K562 (cell line): Measurements from ENCODE around the gene ITK. TPM values are rescaled to one million over a fixed set of nuclear protein-coding genes. Genes with fewer than 3 reads are reported as not detected.

Source experiments
- ATF2 ChIP-seq: sonication (generic); formaldehyde crosslinking; IDR thresholded peaks from 2 replicates; pipeline ENCODE4 v1.8.1; 2022; ENCODE audit warnings: missing genetic modification reagents
- BDP1 ChIP-seq: IDR thresholded peaks from 3 replicates; pipeline ENCODE4 v1.6.1; 2011; ENCODE audit not compliant: insufficient read length, insufficient read depth
- CC2D1A ChIP-seq: fragments of 450-650 bp; IDR thresholded peaks from 2 replicates; pipeline ENCODE4 v1.6.1; 2017; ENCODE audit warnings: mild to moderate bottlenecking
- ESRRA ChIP-seq: fragments of 450-650 bp; IDR thresholded peaks from 2 replicates; pipeline ENCODE4 v1.6.1; 2014; ENCODE audit warnings: low read depth, mild to moderate bottlenecking, moderate library complexity, borderline replicate concordance
- GABPB1 ChIP-seq: sonication (generic); formaldehyde crosslinking; IDR thresholded peaks from 2 replicates; pipeline ENCODE4 v1.8.0; 2022; ENCODE audit warnings: mild to moderate bottlenecking, missing genetic modification reagents
- ID3 ChIP-seq, 2 experiments: fragments of 250-450 bp in 1 of 2; fragments of 450-650 bp in 1 of 2; sonication (Bioruptor Pico) in 1 of 2; IDR thresholded peaks; 2 replicates each; pipeline versions ENCODE4 v1.6.1 to v1.8.0; 2016 to 2021; ENCODE audit warnings: mild to moderate bottlenecking in 2 of 2, moderate library complexity in 2 of 2, missing compliant biosample characterization in 1 of 2, missing genetic modification characterization in 1 of 2
- ILF3 ChIP-seq: fragments of 450-650 bp; IDR thresholded peaks from 2 replicates; pipeline ENCODE4 v1.6.1; 2018; ENCODE audit warnings: antibody characterized with exemption, mild to moderate bottlenecking, moderate library complexity, borderline replicate concordance
- KLF6 ChIP-seq: fragments of 250-450 bp; sonication (Bioruptor Pico); IDR thresholded peaks from 2 replicates; pipeline ENCODE4 v1.4.0; 2020; ENCODE audit warnings: mild to moderate bottlenecking, moderate library complexity, borderline replicate concordance
- NCOA4 ChIP-seq: fragments of 450-650 bp; IDR thresholded peaks from 2 replicates; pipeline ENCODE4 v1.6.1; 2018; ENCODE audit warnings: mild to moderate bottlenecking; ENCODE audit not compliant: partially characterized antibody
- NCOA6 ChIP-seq: fragments of 450-650 bp; IDR thresholded peaks from 2 replicates; pipeline ENCODE4 v1.6.1; 2017; ENCODE audit warnings: mild to moderate bottlenecking
- NRF1 ChIP-seq, 2 experiments: fragments of 450-650 bp; IDR thresholded peaks in 1 of 2; conservative IDR thresholded peaks in 1 of 2; 2 replicates each; pipeline ENCODE4 v1.6.1; 2014; ENCODE audit warnings: mild to moderate bottlenecking in 2 of 2
- PREB ChIP-seq: sonication (generic); formaldehyde crosslinking; IDR thresholded peaks from 2 replicates; pipeline ENCODE4 v1.8.1; 2023; ENCODE audit warnings: mild to moderate bottlenecking, missing genetic modification reagents
- SIN3A ChIP-seq, 2 experiments: fragments of 150-350 bp in 1 of 2; IDR thresholded peaks; 2 replicates each; pipeline ENCODE4 v1.6.1; 2011 to 2016; ENCODE audit warnings: borderline replicate concordance in 2 of 2, low read depth in 2 of 2, low read length in 2 of 2, mild to moderate bottlenecking in 2 of 2, moderate library complexity in 2 of 2; ENCODE audit not compliant: control insufficient read depth in 1 of 2
- SRF ChIP-seq, 2 experiments: fragments of 250-450, 450-650 bp in 1 of 2; sonication (Bioruptor Pico) in 1 of 2; sonication (generic) in 1 of 2; formaldehyde crosslinking; IDR thresholded peaks; 2 replicates each; pipeline versions ENCODE4 v1.5.0 to v1.5.1; 2020 to 2022; ENCODE audit warnings: mild to moderate bottlenecking in 1 of 2, missing genetic modification reagents in 1 of 2
- TEAD1 ChIP-seq, 2 experiments: fragments of 450-650 bp in 1 of 2; sonication (generic) in 1 of 2; formaldehyde crosslinking; IDR thresholded peaks; 2 replicates each; pipeline versions ENCODE4 v1.4.0 to v1.8.0; 2020 to 2022; ENCODE audit warnings: mild to moderate bottlenecking in 2 of 2, missing genetic modification reagents in 1 of 2
- TOE1 ChIP-seq, 2 experiments: fragments of 450-650 bp in 1 of 2; sonication (generic) in 1 of 2; formaldehyde crosslinking in 1 of 2; IDR thresholded peaks; 2 replicates each; pipeline versions ENCODE4 v1.7.1 to v1.8.0; 2016 to 2022; ENCODE audit warnings: borderline replicate concordance in 2 of 2, mild to moderate bottlenecking in 2 of 2, antibody characterized with exemption in 1 of 2, inconsistent platforms in 1 of 2, low read depth in 1 of 2, missing genetic modification reagents in 1 of 2, moderate library complexity in 1 of 2
- ZBTB17 ChIP-seq: fragments of 450-650 bp; formaldehyde crosslinking; IDR thresholded peaks from 2 replicates; pipeline ENCODE4 v1.4.0; 2020; ENCODE audit warnings: mild to moderate bottlenecking
- ZNF175 ChIP-seq: fragments of 200-800 bp; sonication (Bioruptor generic); IDR thresholded peaks from 2 replicates; pipeline ENCODE4 v1.6.1; 2016; ENCODE audit warnings: low read depth, mild to moderate bottlenecking, missing genetic modification characterization, missing compliant biosample characterization
- ZNF431 ChIP-seq: sonication (generic); formaldehyde crosslinking; IDR thresholded peaks from 2 replicates; pipeline ENCODE4 v1.8.0; 2022; ENCODE audit warnings: mild to moderate bottlenecking, missing genetic modification reagents
- ZNF445 ChIP-seq: fragments of 250-450 bp; sonication (Bioruptor Pico); IDR thresholded peaks from 2 replicates; pipeline ENCODE4 v1.4.0; 2020; ENCODE audit warnings: low read depth, mild to moderate bottlenecking, moderate library complexity
- ZNF507 ChIP-seq: conservative IDR thresholded peaks from 2 replicates; pipeline ENCODE4 v1.6.1; 2017; ENCODE audit warnings: missing genetic modification characterization, missing compliant biosample characterization
- ZNF561 ChIP-seq: fragments of 450-650 bp; formaldehyde crosslinking; conservative IDR thresholded peaks from 2 replicates; pipeline ENCODE4 v1.4.0; 2020; ENCODE audit warnings: mild to moderate bottlenecking, moderate library complexity
- ZNF655 ChIP-seq: fragments of 250-450 bp; sonication (Bioruptor Pico); IDR thresholded peaks from 2 replicates; pipeline ENCODE4 v1.5.0; 2021
- polyA plus RNA-seq, 8 experiments: library from polyadenylated mRNA; depleted of rRNA in 4 of 8; stranded (reverse) in 5 of 8; unstranded in 3 of 8; fragments of >200 nt; fragmentation: Nextera tagmentation in 2 of 8; fragmentation: Illumina TruSeq in 1 of 8; extraction: Ambion mirVana in 2 of 8; extraction: Trizol in 1 of 8; gene quantifications; 2 replicates each; pipeline versions ENCODE4 v1.2.1 to v1.2.3, GENCODE V29; 2011 to 2014; ENCODE audit warnings: inconsistent platforms in 1 of 8, missing spikeins in 1 of 8
- total RNA-seq, 7 experiments: library from RNA; depleted of rRNA in 6 of 7; stranded (reverse); fragments of >200 nt in 6 of 7; fragmentation: Illumina TruSeq in 2 of 7; extraction: Trizol in 2 of 7; gene quantifications; 2 replicates each; pipeline versions ENCODE4 v1.2.1 to v1.2.3, GENCODE V29; 2011 to 2021; ENCODE audit warnings: low replicate concordance in 1 of 7

ITK gene
- total and polyA plus RNA-seq, 9 of the 15 experiments (the other 6 are each of a cell fraction or from before 2014, with no cell fraction given), result 0.04 to 0.75 TPM; not detected in 7

GRCh38 chr5:157290981-157291711 lies 110.5 kb downstream of the ITK start (continued):
- TF ChIP-seq ATF2, result no peak
- no peak for TF ChIP-seq NRF1 (conservative IDR thresholded peaks at IDR 0.05 in 1 of 2, IDR thresholded peaks at IDR 0.05 in 1 of 2)
- TF ChIP-seq SRF (CRISPR knock-in tag; IDR thresholded peaks at IDR 0.05), result peak in 1 of 2 experiments; percentile 62; a peak in 1 of 4 replicates
- TF ChIP-seq KLF6 (CRISPR knock-in tag), result no peak
- peak; percentile 36; the same call in 1 of the 2 replicates for TF ChIP-seq ZNF431 (CRISPR knock-in tag)
- TF ChIP-seq SIN3A (IDR thresholded peaks at IDR 0.05; ENCODE audit: borderline replicate concordance in 2 of 2, control insufficient read depth in 1 of 2, low read depth in 2 of 2, low read length in 2 of 2), result no peak
- TF ChIP-seq ZNF655 (CRISPR knock-in tag), result no peak
- 0 out of 2 replicates have a peak, but pooled peaks have one; percentile 22 for TF ChIP-seq ESRRA
- no peak for TF ChIP-seq ZBTB17 (CRISPR knock-in tag)
- no peak for TF ChIP-seq TEAD1 (CRISPR knock-in tag; IDR thresholded peaks at IDR 0.05)
- TF ChIP-seq ZNF507 (tag), result no peak
- no peak for TF ChIP-seq ID3 (CRISPR knock-in tag; IDR thresholded peaks at IDR 0.05)
- no peak for TF ChIP-seq ID3 (tag; IDR thresholded peaks at IDR 0.05)
- no peak for TF ChIP-seq NCOA4
- no peak for TF ChIP-seq GABPB1 (CRISPR knock-in tag)
- TF ChIP-seq ZNF561, result no peak
- no peak for TF ChIP-seq CC2D1A
- no peak for TF ChIP-seq NCOA6
- no peak for TF ChIP-seq ZNF445 (CRISPR knock-in tag)
- TF ChIP-seq TOE1 (IDR thresholded peaks at IDR 0.05; ENCODE audit: borderline replicate concordance), result no peak
- no peak for TF ChIP-seq TOE1 (CRISPR knock-in tag; IDR thresholded peaks at IDR 0.05; ENCODE audit: borderline replicate concordance, low read depth)
- TF ChIP-seq ZNF175 (CRISPR knock-in tag), result peak; percentile 69; the same call in 1 of the 2 replicates
- no peak for TF ChIP-seq ILF3
- no peak for TF ChIP-seq PREB (CRISPR knock-in tag)
- TF ChIP-seq BDP1, result no peak
